GM10266 (cell line): ENCODE measurements around the gene TMEM14A.

Source experiments
- DNase-seq: peaks from one replicate; pipeline ENCODE4 v3.0.0; 2012; ENCODE audit errors: extremely low spot score
- TF ChIP-seq, protein P1 (sequence below): IDR thresholded peaks from 2 replicates; pipeline ENCODE4 v1.5.1; 2012; ENCODE audit warnings: mild to moderate bottlenecking, low read depth; ENCODE audit not compliant: control insufficient read depth, insufficient read depth; ENCODE audit errors: missing control alignments

TMEM14A gene

GRCh38 chr6:52726741-52727535 lies 56.0 kb downstream of the TMEM14A start:
- TF ChIP-seq, protein P1, sequence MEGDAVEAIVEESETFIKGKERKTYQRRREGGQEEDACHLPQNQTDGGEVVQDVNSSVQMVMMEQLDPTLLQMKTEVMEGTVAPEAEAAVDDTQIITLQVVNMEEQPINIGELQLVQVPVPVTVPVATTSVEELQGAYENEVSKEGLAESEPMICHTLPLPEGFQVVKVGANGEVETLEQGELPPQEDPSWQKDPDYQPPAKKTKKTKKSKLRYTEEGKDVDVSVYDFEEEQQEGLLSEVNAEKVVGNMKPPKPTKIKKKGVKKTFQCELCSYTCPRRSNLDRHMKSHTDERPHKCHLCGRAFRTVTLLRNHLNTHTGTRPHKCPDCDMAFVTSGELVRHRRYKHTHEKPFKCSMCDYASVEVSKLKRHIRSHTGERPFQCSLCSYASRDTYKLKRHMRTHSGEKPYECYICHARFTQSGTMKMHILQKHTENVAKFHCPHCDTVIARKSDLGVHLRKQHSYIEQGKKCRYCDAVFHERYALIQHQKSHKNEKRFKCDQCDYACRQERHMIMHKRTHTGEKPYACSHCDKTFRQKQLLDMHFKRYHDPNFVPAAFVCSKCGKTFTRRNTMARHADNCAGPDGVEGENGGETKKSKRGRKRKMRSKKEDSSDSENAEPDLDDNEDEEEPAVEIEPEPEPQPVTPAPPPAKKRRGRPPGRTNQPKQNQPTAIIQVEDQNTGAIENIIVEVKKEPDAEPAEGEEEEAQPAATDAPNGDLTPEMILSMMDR, result no peak
- DNase-seq, result no peak

- TF ChIP-seq, protein P1, result no peak
- no peak for DNase-seq
Measured at GRCh38 chr6:52727908-52728307, 57.0 kb downstream of the TMEM14A start.

GRCh38 chr6:52728394-52728793 lies 57.5 kb downstream of the TMEM14A start:
- no peak for DNase-seq
- TF ChIP-seq, protein P1, result no peak

DNA sequence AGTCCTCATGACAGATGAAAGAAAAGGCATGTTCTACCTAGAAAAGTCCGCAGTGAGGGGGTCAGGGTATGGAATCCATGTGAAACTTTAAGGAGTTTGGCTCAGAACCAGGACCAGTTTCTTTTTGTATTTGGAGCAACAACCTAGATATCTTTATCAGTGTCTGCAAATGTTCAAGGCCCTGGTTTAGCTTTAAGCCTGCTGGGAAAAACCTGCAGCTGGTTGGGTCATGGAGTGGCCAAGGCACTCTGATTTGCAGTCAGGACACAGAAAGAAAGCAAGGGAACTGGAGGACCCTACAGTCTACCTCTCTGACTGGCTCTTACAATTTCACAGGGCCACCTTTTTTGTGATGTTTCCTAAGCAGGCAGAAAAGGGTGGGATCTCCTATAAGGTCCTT lies 58.7 kb downstream of the TMEM14A start:
- DNase-seq, result no peak
- TF ChIP-seq, protein P1, result no peak

GRCh38 chr6:52731719-52732118 lies 60.8 kb downstream of the TMEM14A start:
- TF ChIP-seq, protein P1, result no peak
- no peak for DNase-seq

- TF ChIP-seq, protein P1, result no peak
Measured at GRCh38 chr6:52733172-52733571, 62.3 kb downstream of the TMEM14A start.

DNA sequence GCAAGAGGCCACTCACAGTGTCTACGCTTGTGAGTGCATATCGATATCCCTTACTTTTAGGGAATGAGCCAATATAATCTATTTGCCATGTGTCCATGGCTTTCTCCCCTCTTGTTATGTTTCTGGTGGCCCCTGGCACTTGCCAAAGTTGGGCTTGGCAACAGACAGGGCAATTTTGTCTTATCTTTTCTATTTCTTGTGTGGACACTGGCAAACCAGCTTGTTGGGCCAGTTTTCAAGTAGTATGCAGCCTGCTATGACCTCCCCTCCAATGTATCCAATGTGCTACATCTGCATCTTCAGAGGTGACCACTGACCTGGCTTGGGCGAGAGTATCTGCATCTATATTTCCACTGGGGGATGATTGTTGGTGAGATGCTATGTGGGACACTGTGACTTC lies 63.2 kb downstream of the TMEM14A start:
- DNase-seq, result no peak
- TF ChIP-seq, protein P1, result no peak

More at GRCh38 chr6:52733172-52733571, 62.3 kb downstream of the TMEM14A start:
- no peak for DNase-seq
